Measurements from ENCODE around the gene EDN2. TPM values are rescaled to one million over a fixed set of nuclear protein-coding genes. Genes with fewer than 3 reads are reported as not detected.

The EDN2 gene
- total RNA-seq, 1 experiment from 2014 or later: 0.24 TPM

DNA sequence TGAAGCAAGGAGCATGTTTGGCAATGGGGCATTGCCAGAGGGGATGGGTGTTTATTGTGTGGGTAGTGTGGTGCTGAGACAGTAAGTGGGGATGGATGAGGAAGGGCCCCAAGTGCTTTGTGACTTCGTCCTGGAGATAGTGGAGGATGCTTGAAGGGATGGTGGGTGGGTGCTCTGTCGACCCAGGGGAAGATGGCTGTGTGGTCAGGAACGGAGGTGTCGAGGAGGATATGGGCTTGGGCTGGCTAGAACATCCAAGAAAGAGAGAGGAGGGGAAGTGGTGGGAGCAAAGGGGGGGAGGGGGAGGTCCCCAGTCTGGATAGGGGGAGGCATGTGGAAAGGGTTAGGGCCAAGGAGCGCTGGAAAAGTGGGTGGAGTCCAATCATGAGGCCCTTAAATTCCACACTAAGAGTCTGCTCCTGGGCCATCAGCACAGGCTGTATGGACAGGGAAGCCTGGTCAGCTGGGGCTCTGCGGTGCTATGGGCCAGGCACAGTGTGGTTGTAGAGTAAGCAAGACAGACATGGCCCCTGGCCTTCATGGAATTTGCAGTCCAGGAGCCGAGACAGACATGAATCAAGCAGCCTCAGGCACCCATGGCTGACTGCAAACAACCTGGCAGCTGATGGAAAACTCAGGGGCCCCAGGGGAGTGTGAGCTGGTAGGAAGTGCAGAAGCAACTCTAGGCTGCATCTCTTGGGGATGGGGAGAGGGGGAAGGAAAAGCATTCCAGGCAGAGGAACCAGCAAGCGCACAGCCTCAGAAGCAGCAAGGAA, 36.3 kb downstream of the EDN2 start:
- Histone ChIP-seq H2BK5ac (ENCODE audit: insufficient read length, low read length) (no peak overlapping the region), H3K18ac (ENCODE audit: insufficient read length, low read depth, low read length) (no peak overlapping the region), H3K79me1 (ENCODE audit: insufficient read depth, low read depth, low read length, poor library complexity, severe bottlenecking) (no peaks in the 10 kb centered on the region), H2AK5ac (ENCODE audit: insufficient read length, low read length) (no peak overlapping the region), H2BK12ac (ENCODE audit: insufficient read length, low read depth, low read length) (no peak overlapping the region), H3K4ac (ENCODE audit: low read depth, low read length) (no peak overlapping the region), H3K4me1 (ENCODE audit: insufficient read depth, low read length) (no peaks in the 10 kb centered on the region), H2AFZ (ENCODE audit: low read length) (no peak overlapping the region), H3K14ac (ENCODE audit: insufficient read depth, low read length) (no peak overlapping the region), H3K27me3 (ENCODE audit: insufficient read depth, low read length) (no peaks in the 10 kb centered on the region), H3K27ac (ENCODE audit: insufficient read length, low read depth, low read length) (no peak overlapping the region), H4K5ac (ENCODE audit: insufficient read length, low read depth, low read length) (no peak overlapping the region), H3K9ac (ENCODE audit: extremely low read depth, insufficient read length, low read length) (no peak overlapping the region), H3K23ac (ENCODE audit: insufficient read length, low read depth, low read length) (no peak overlapping the region), H3K23me2 (ENCODE audit: insufficient read length, low read depth, low read length, poor library complexity, severe bottlenecking) (no peaks in the 10 kb centered on the region), H2BK20ac (ENCODE audit: low read depth, low read length, poor library complexity, severe bottlenecking) (no peak overlapping the region), H3K4me2 (ENCODE audit: insufficient read depth, insufficient read length, low read length) (no peak overlapping the region), H4K20me1 (ENCODE audit: control insufficient read depth, insufficient read depth, insufficient read length) (no peaks in the 10 kb centered on the region), H4K91ac (ENCODE audit: insufficient read length, low read depth, low read length) (no peak overlapping the region), H4K8ac (replicated peaks; ENCODE audit: insufficient read length, low read depth, low read length) (no peak overlapping the region), H3K79me2 (ENCODE audit: insufficient read depth, low read length) (no peaks in the 10 kb centered on the region), H3K9me3 (ENCODE audit: control insufficient read depth, low read depth, low read length) (no peaks in the 10 kb centered on the region), H2BK15ac (ENCODE audit: low read depth, low read length) (no peak overlapping the region), H2BK120ac (ENCODE audit: low read depth, low read length, poor library complexity, severe bottlenecking) (no peak overlapping the region), H3T11ph (ENCODE audit: low read length) (no peak overlapping the region), H3K56ac (ENCODE audit: insufficient read length, low read depth, low read length) (no peak overlapping the region)
- DNase-seq: no peak
- Mint-ChIP-seq H3K4me1 (peaks cover 13 to 22% of the 10 kb centered on the region in 2 experiments; a peak in 3 of 4 replicates), H3K27me3 (ENCODE audit: low read depth) (peaks cover 11% of the 10 kb centered on the region), H3K36me3 (ENCODE audit: insufficient read depth in 1 of 3, low read depth in 3 of 3) (peaks cover 1 to 17% (median 4%) of the 10 kb centered on the region in 3 experiments; a peak in 6 of 7 replicates), H3K4me3 (no peak overlapping the region), H3K9me3 (peaks cover 14 to 20% of the 10 kb centered on the region in 2 experiments), H3K27ac (no peak overlapping the region; a peak in 1 of 7 replicates)
- WGBS (ENCODE audit: extremely low coverage, insufficient read length, low lambda C conversion rate): no CpG with 5 or more reads among the region's 8 CpGs
- TF ChIP-seq, protein P1, sequence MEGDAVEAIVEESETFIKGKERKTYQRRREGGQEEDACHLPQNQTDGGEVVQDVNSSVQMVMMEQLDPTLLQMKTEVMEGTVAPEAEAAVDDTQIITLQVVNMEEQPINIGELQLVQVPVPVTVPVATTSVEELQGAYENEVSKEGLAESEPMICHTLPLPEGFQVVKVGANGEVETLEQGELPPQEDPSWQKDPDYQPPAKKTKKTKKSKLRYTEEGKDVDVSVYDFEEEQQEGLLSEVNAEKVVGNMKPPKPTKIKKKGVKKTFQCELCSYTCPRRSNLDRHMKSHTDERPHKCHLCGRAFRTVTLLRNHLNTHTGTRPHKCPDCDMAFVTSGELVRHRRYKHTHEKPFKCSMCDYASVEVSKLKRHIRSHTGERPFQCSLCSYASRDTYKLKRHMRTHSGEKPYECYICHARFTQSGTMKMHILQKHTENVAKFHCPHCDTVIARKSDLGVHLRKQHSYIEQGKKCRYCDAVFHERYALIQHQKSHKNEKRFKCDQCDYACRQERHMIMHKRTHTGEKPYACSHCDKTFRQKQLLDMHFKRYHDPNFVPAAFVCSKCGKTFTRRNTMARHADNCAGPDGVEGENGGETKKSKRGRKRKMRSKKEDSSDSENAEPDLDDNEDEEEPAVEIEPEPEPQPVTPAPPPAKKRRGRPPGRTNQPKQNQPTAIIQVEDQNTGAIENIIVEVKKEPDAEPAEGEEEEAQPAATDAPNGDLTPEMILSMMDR (conservative IDR thresholded peaks at IDR 0.05): no peak

All from H9 (cell line).